ENCODE measurements around the gene CLEC14A. TPM values are rescaled to one million over a fixed set of nuclear protein-coding genes. Genes with fewer than 3 reads are reported as not detected.

Gene CLEC14A
- 1 to 10 TPM; 6.4 to 7.3 TPM for total RNA-seq
- 1 to 10 TPM; 7.0 to 7.2 TPM for polyA plus RNA-seq

- H3K27ac ChIP-seq (ENCODE audit: low read depth in 1 of 2, low read length in 2 of 2), result peak within 1 kb of the TSS; percentile 55 to 72
- no peaks in the 10 kb centered on the region for H3K9me3 ChIP-seq (ENCODE audit: control insufficient read depth in 4 of 4, low read length in 3 of 4)
- peak within 1 kb of the TSS in 2 of 3 donors; percentile 46 to 52 for H3K4me3 ChIP-seq (ENCODE audit: low read depth in 1 of 3, low read length in 3 of 3)
- TF ChIP-seq, protein P1, sequence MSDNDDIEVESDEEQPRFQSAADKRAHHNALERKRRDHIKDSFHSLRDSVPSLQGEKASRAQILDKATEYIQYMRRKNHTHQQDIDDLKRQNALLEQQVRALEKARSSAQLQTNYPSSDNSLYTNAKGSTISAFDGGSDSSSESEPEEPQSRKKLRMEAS (IDR thresholded peaks at IDR 0.05), result no peak
- TF ChIP-seq TAF1 (conservative IDR thresholded peaks at IDR 0.05) (no peak), NR2F2 (IDR thresholded peaks at IDR 0.05) (peak; percentile 92), JUND (IDR thresholded peaks at IDR 0.05) (no peak), ZBTB33 (IDR thresholded peaks at IDR 0.05) (no peak), RXRA (IDR thresholded peaks at IDR 0.05) (peak; percentile 16 to 40), REST (IDR thresholded peaks at IDR 0.05) (no peak), HNF4G (IDR thresholded peaks at IDR 0.05) (no peak), EGR1 (IDR thresholded peaks at IDR 0.05; ENCODE audit: low read depth in 2 of 2) (no peak), GABPA (IDR thresholded peaks at IDR 0.05 in 1 of 2, conservative IDR thresholded peaks at IDR 0.05 in 1 of 2) (no peak), SP1 (IDR thresholded peaks at IDR 0.05) (peak; percentile 15), FOXA2 (IDR thresholded peaks at IDR 0.05) (no peak), YY1 (IDR thresholded peaks at IDR 0.05) (no peak), FOXA1 (IDR thresholded peaks at IDR 0.05) (no peak), HNF4A (conservative IDR thresholded peaks at IDR 0.05) (no peak), RAD21 (IDR thresholded peaks at IDR 0.05) (no peak)
- TF ChIP-seq, protein P2, sequence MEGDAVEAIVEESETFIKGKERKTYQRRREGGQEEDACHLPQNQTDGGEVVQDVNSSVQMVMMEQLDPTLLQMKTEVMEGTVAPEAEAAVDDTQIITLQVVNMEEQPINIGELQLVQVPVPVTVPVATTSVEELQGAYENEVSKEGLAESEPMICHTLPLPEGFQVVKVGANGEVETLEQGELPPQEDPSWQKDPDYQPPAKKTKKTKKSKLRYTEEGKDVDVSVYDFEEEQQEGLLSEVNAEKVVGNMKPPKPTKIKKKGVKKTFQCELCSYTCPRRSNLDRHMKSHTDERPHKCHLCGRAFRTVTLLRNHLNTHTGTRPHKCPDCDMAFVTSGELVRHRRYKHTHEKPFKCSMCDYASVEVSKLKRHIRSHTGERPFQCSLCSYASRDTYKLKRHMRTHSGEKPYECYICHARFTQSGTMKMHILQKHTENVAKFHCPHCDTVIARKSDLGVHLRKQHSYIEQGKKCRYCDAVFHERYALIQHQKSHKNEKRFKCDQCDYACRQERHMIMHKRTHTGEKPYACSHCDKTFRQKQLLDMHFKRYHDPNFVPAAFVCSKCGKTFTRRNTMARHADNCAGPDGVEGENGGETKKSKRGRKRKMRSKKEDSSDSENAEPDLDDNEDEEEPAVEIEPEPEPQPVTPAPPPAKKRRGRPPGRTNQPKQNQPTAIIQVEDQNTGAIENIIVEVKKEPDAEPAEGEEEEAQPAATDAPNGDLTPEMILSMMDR (IDR thresholded peaks at IDR 0.05; ENCODE audit: low read depth, low read length, missing input control), result peak; percentile 5
- TF ChIP-seq, protein P3, sequence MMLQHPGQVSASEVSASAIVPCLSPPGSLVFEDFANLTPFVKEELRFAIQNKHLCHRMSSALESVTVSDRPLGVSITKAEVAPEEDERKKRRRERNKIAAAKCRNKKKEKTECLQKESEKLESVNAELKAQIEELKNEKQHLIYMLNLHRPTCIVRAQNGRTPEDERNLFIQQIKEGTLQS (IDR thresholded peaks at IDR 0.05), result no peak
- WGBS, result 10% methylated on average over 68 of the region's 68 CpGs
- peaks cover 4 to 10% (median 9%) of the 10 kb centered on the region in 4 donors for H3K4me1 ChIP-seq (ENCODE audit: control insufficient read depth in 4 of 4, insufficient read depth in 4 of 4, low read length in 3 of 4)
- no peak within 1 kb of the TSS for H3K9ac ChIP-seq (ENCODE audit: low read depth in 1 of 2, low read length in 2 of 2)
- peaks cover 0 to 12% (median 3%) of the 10 kb centered on the region in 4 donors for H3K27me3 ChIP-seq (ENCODE audit: control insufficient read depth in 4 of 4, insufficient read depth in 4 of 4, low read length in 3 of 4)
- no peak for DNase-seq (ENCODE audit: low spot score)
- H3K36me3 ChIP-seq (ENCODE audit: control insufficient read depth in 4 of 4, insufficient read depth in 3 of 4, low read depth in 1 of 4, low read length in 3 of 4), result no peaks in the 10 kb centered on the region
Observed at GRCh38 chr14:38255673-38256532, at the start of gene CLEC14A. Gene CLEC14A, minus strand, starts transcription at chr14:38256093. Its CDS starts 71 bp downstream, at chr14:38256022.
